Esophagus squamous epithelium (tissue), 5 donors: ENCODE measurements around the gene RSBN1. TPM values are rescaled to one million over a fixed set of nuclear protein-coding genes. Genes with fewer than 3 reads are reported as not detected.
"Not testable (repeated sequence)": the region's sequence is repeated elsewhere in the genome, so short reads cannot be mapped to it uniquely, and the experiment has no call there.

ENCODE experiments used
- DNase-seq: peaks from one replicate; lab custom pipeline; 2025; lab: John Stamatoyannopoulos, UW
- H3K27ac ChIP-seq, 4 donors: fragments of 200-600 bp; sonication (generic); one replicate each; pipeline ENCODE4 v1.5.1; 2016 to 2019; ENCODE audit warnings: mild to moderate bottlenecking in 1 of 4
- H3K27me3 ChIP-seq, 4 donors: fragments of 200-600 bp; sonication (generic); 1 replicate in 3 of 4; 2 replicates in 1 of 4; pipeline versions ENCODE4 v1.5.1 to v1.6.0; 2017 to 2021; ENCODE audit warnings: antibody characterized with exemption in 1 of 4
- H3K36me3 ChIP-seq, 3 donors: fragments of 200-600 bp; sonication (generic); one replicate each; pipeline ENCODE4 v1.5.1; 2016 to 2019
- H3K4me1 ChIP-seq, 3 donors: fragments of 200-600 bp; sonication (generic); one replicate each; pipeline ENCODE4 v1.5.1; 2017 to 2019
- H3K4me3 ChIP-seq, 4 donors: fragments of 200-600 bp; sonication (generic); 1 replicate in 3 of 4; 2 replicates in 1 of 4; pipeline ENCODE4 v1.5.1; 2016 to 2019; ENCODE audit warnings: mild to moderate bottlenecking in 2 of 4, moderate library complexity in 1 of 4
- H3K9me3 ChIP-seq, 3 donors: fragments of 200-600 bp; sonication (generic); one replicate each; pipeline ENCODE4 v1.5.1; 2016 to 2019
- CTCF ChIP-seq, 6 experiments: fragments of 450-650 bp in 4 of 6; fragments of 200-600 bp in 2 of 6; sonication (generic) in 2 of 6; IDR thresholded peaks; one replicate each; pipeline ENCODE4 v1.5.1; 2016 to 2019; ENCODE audit warnings: antibody characterized with exemption in 6 of 6, mild to moderate bottlenecking in 4 of 6, moderate library complexity in 4 of 6
- POLR2A ChIP-seq, 4 donors: fragments of 450-650 bp; IDR thresholded peaks; one replicate each; pipeline ENCODE4 v1.6.1; 2017; ENCODE audit warnings: antibody characterized with exemption in 4 of 4, mild to moderate bottlenecking in 4 of 4, moderate library complexity in 3 of 4
- WGBS, 2 donors: methylation state at CpG; one replicate each; pipeline ENCODE4 v1.1.5; 2018; 5-methylcytosine and 5-hydroxymethylcytosine counted together
- intact Hi-C: fragments of 100-400 bp; cut with DNase I; formaldehyde crosslinking; loops from one replicate; pipeline ENCODE4 v1.15.0; 2022
- total RNA-seq, 4 donors: library from RNA; depleted of rRNA; stranded (reverse); fragments of >200 nt; gene quantifications; one replicate each; pipeline ENCODE4 v1.1.0, GENCODE V29; 2016
- donor health status: DM: yes; HTN: yes; CAD: no.

Gene RSBN1
- total RNA-seq, 4 donors from 2014 or later, result 8.0 to 18.7 (median 10.6) TPM

GRCh38 chr1:113858418-113858817 is 46.1 kb upstream of the RSBN1 start:
- intact Hi-C loops, result no loop called here
- no peak overlapping the region for H3K27ac ChIP-seq
- 84 to 87% methylated on average over 3 of the region's 3 CpGs for WGBS, 2 donors

GRCh38 chr1:113857776-113858175 is 45.5 kb upstream of the RSBN1 start:
- intact Hi-C loops, result no loop called here
- H3K4me3 ChIP-seq, result no peak overlapping the region
- H3K27me3 ChIP-seq, result no peaks in the 10 kb centered on the region
- H3K36me3 ChIP-seq, result no peaks in the 10 kb centered on the region
- no peaks in the 10 kb centered on the region for H3K9me3 ChIP-seq
- WGBS, 2 donors, result 68 to 70% methylated on average over 3 of the region's 3 CpGs
- TF ChIP-seq CTCF (IDR thresholded peaks at IDR 0.05), result no peak
- no peak for TF ChIP-seq POLR2A (IDR thresholded peaks at IDR 0.05)
- peaks cover 0 to 38% (median 5%) of the 10 kb centered on the region in 3 donors for H3K4me1 ChIP-seq
- H3K27ac ChIP-seq, result no peak overlapping the region
- no peak for DNase-seq

More at GRCh38 chr1:113858418-113858817, 46.1 kb upstream of the RSBN1 start:
- H3K4me1 ChIP-seq, result peaks cover 0 to 38% (median 5%) of the 10 kb centered on the region in 3 donors
- no peak for DNase-seq
- TF ChIP-seq POLR2A (IDR thresholded peaks at IDR 0.05) (no peak), CTCF (IDR thresholded peaks at IDR 0.05) (no peak)
- H3K27me3 ChIP-seq, result no peaks in the 10 kb centered on the region
- H3K36me3 ChIP-seq, result no peaks in the 10 kb centered on the region
- H3K4me3 ChIP-seq, result no peak overlapping the region
- no peaks in the 10 kb centered on the region for H3K9me3 ChIP-seq

DNA sequence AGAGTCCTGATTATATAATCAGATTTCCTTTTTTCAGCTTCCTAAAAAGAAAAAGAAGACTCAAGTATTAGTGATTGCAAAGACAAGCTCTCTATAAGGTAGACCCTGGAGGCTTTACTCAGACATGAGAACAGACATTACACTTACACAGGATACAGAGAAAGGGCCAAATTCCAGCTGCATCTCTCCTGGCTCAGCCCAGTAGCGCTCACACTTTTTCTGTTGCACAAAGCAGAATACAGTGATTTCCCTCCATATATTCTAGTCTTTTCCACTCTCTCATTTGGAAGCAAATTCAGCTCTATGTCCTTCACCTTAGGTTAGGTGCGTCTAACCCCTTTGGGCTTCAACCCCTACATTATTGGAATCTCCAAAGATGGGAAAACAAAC is 44.1 kb upstream of the RSBN1 start:
- Histone ChIP-seq H3K36me3 (no peaks in the 10 kb centered on the region), H3K4me1 (peaks cover 0 to 38% (median 5%) of the 10 kb centered on the region in 3 donors), H3K27ac (peak overlapping the region in 2 of 4 donors; percentile 44 to 65), H3K4me3 (no peak overlapping the region), H3K27me3 (no peaks in the 10 kb centered on the region), H3K9me3 (no peaks in the 10 kb centered on the region)
- intact Hi-C loops, result no loop called here
- WGBS, 2 donors, result 93 to 98% methylated on average over 2 of the region's 2 CpGs
- TF ChIP-seq POLR2A (IDR thresholded peaks at IDR 0.05) (no peak), CTCF (IDR thresholded peaks at IDR 0.05) (no peak)
- DNase-seq, result no peak

GRCh38 chr1:113855630-113856400 is 43.5 kb upstream of the RSBN1 start:
- H3K4me1 ChIP-seq, result peaks cover 0 to 34% (median 5%) of the 10 kb centered on the region in 3 donors
- intact Hi-C loops, result no loop called here
- DNase-seq, result no peak
- no peak overlapping the region for H3K4me3 ChIP-seq
- 61 to 66% methylated on average over 4 of the region's 4 CpGs for WGBS, 2 donors
- no peaks in the 10 kb centered on the region for H3K9me3 ChIP-seq
- H3K27ac ChIP-seq, result peak overlapping the region in 2 of 4 donors; percentile 44 to 65
- no peaks in the 10 kb centered on the region for H3K36me3 ChIP-seq
- no peak for TF ChIP-seq CTCF (IDR thresholded peaks at IDR 0.05)
- TF ChIP-seq POLR2A (IDR thresholded peaks at IDR 0.05), result no peak
- H3K27me3 ChIP-seq, result no peaks in the 10 kb centered on the region

- DNase-seq, result no peak
- intact Hi-C loops, result no loop called here
- no peaks in the 10 kb centered on the region for H3K36me3 ChIP-seq
- no peak overlapping the region for H3K27ac ChIP-seq
- no peaks in the 10 kb centered on the region for H3K27me3 ChIP-seq
- no peaks in the 10 kb centered on the region for H3K9me3 ChIP-seq
- TF ChIP-seq POLR2A (IDR thresholded peaks at IDR 0.05) (no peak), CTCF (IDR thresholded peaks at IDR 0.05) (no peak)
- 77 to 91% methylated on average over 1 of the region's 1 CpG for WGBS, 2 donors
- peaks cover 0 to 27% (median 5%) of the 10 kb centered on the region in 3 donors for H3K4me1 ChIP-seq
- no peak overlapping the region for H3K4me3 ChIP-seq
Measured at GRCh38 chr1:113854234-113854633, 42.0 kb upstream of the RSBN1 start.

DNA sequence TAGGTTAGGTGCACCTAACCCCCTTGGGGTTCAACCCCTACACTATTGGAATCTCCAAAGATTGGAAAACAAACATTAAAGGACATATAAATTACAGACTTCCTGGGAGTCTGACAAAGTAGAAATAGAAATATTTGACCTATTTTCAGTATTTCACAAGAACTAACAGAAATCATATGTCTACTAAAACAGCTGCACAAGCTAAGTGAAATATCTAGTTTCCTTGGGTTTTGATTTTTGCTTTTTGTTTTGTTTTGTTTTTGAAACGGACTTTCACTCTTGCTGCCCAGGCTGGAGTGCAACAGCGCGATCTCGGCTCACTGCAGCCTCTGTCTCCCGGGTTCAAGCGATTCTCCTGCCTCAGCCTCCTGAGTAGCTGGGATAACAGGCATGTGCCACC is 40.4 kb upstream of the RSBN1 start:
- H3K4me3 ChIP-seq, H3K36me3 ChIP-seq, DNase-seq, H3K27me3 ChIP-seq, H3K27ac ChIP-seq, intact Hi-C loops, H3K9me3 ChIP-seq: not testable (repeated sequence)
- WGBS, 2 donors, result 84 to 86% methylated on average over 6 of the region's 6 CpGs
- peaks cover 0 to 19% (median 5%) of the 10 kb centered on the region in 3 donors for H3K4me1 ChIP-seq
